A549 (cell line): ENCODE results near the gene AOAH.

Source experiments
- BHLHE40 ChIP-seq: IDR thresholded peaks from 2 replicates; pipeline ENCODE4 v1.6.1; 2012; ENCODE audit warnings: low read depth, low read length, inconsistent platforms
- CEBPB ChIP-seq, 2 experiments: fragments of >200 bp in 1 of 2; sonication (Bioruptor Twin) in 1 of 2; formaldehyde crosslinking in 1 of 2; IDR thresholded peaks; 2 replicates each; pipeline ENCODE4 v1.6.1; 2012 to 2016
- CTCF ChIP-seq: fragments of >200 bp; sonication (Bioruptor Twin); formaldehyde crosslinking; IDR thresholded peaks from 3 replicates; pipeline ENCODE4 v1.5.1; 2016
- EHMT2 ChIP-seq: fragments of 200-600 bp; sonication (generic); IDR thresholded peaks from 2 replicates; pipeline ENCODE4 v1.6.1; 2016; ENCODE audit warnings: antibody characterized with exemption, low read depth, mild to moderate bottlenecking, moderate library complexity
- EP300 ChIP-seq, 2 experiments: fragments of >200 bp; sonication (Bioruptor Twin); formaldehyde crosslinking; IDR thresholded peaks; 2 replicates in 1 of 2; 3 replicates in 1 of 2; pipeline ENCODE4 v1.6.1; 2016 to 2017
- FOXS1 ChIP-seq: fragments of 250-450 bp; sonication (Bioruptor Pico); IDR thresholded peaks from 2 replicates; pipeline ENCODE4 v1.5.0; 2020; ENCODE audit warnings: mild to moderate bottlenecking, moderate library complexity
- HMGXB4 ChIP-seq: fragments of 250-450 bp; sonication (Bioruptor Pico); IDR thresholded peaks from 2 replicates; pipeline ENCODE4 v1.5.0; 2021; ENCODE audit warnings: mild to moderate bottlenecking, moderate library complexity, borderline replicate concordance
- POLR2AphosphoS2 ChIP-seq: conservative IDR thresholded peaks from 2 replicates; pipeline ENCODE4 v1.6.1; 2012; ENCODE audit warnings: low read length, improper control_type of control experiment, inconsistent platforms
- RAD21 ChIP-seq, 2 experiments: fragments of >200 bp in 1 of 2; sonication (Bioruptor Twin) in 1 of 2; formaldehyde crosslinking in 1 of 2; IDR thresholded peaks in 1 of 2; conservative IDR thresholded peaks in 1 of 2; 2 replicates in 1 of 2; 3 replicates in 1 of 2; pipeline ENCODE4 v1.6.1; 2012 to 2018; ENCODE audit warnings: inconsistent platforms in 1 of 2
- REST ChIP-seq: fragments of 200-600 bp; sonication (generic); IDR thresholded peaks from 2 replicates; pipeline ENCODE4 v1.6.1; 2016; ENCODE audit warnings: antibody characterized with exemption, mild to moderate bottlenecking, moderate library complexity
- RNF2 ChIP-seq: fragments of 200-600 bp; sonication (generic); IDR thresholded peaks from 2 replicates; pipeline ENCODE4 v1.6.1; 2016; ENCODE audit warnings: low read depth, mild to moderate bottlenecking, antibody characterized with exemption, moderate library complexity, borderline replicate concordance
- USF2 ChIP-seq: fragments of 450-650 bp; IDR thresholded peaks from 2 replicates; pipeline ENCODE4 v1.6.1; 2014; ENCODE audit warnings: antibody characterized with exemption
- ZSCAN20 ChIP-seq: fragments of 250-450 bp; sonication (Bioruptor Pico); IDR thresholded peaks from 2 replicates; pipeline ENCODE4 v1.8.0; 2022; ENCODE audit warnings: mild to moderate bottlenecking, moderate library complexity

- TF ChIP-seq CTCF = no peak
- TF ChIP-seq EHMT2 = no peak
- no peak for TF ChIP-seq RNF2
- TF ChIP-seq RAD21 (conservative IDR thresholded peaks at IDR 0.05 in 1 of 2, IDR thresholded peaks at IDR 0.05 in 1 of 2) = no peak
- TF ChIP-seq EP300 (IDR thresholded peaks at IDR 0.05) = no peak
- no peak for TF ChIP-seq ZSCAN20 (CRISPR knock-in tag)
- TF ChIP-seq CEBPB (IDR thresholded peaks at IDR 0.05) = no peak
- no peak for TF ChIP-seq REST
- TF ChIP-seq FOXS1 (CRISPR knock-in tag) = no peak
- TF ChIP-seq POLR2AphosphoS2 = no peak
- no peak for TF ChIP-seq BHLHE40
- no peak for TF ChIP-seq HMGXB4 (CRISPR knock-in tag)
- TF ChIP-seq USF2 = no peak
Measured at GRCh38 chr7:36742911-36743775, 18.8 kb upstream of the AOAH start.
